Vagina (tissue), 2 donors: ENCODE measurements around the gene SPRYD3. TPM values are rescaled to one million over a fixed set of nuclear protein-coding genes. Genes with fewer than 3 reads are reported as not detected.

Experiments
- DNase-seq, 2 donors: peaks; one replicate each; pipeline ENCODE4 v3.0.0-alpha.2; 2017; ENCODE audit errors: extremely low spot score in 2 of 2
- H3K27ac ChIP-seq: fragments of 200-600 bp; sonication (generic); one replicate; pipeline ENCODE4 v1.5.1; 2019
- H3K27me3 ChIP-seq: fragments of 200-600 bp; sonication (generic); one replicate; pipeline ENCODE4 v1.5.1; 2019
- H3K36me3 ChIP-seq, 2 donors: fragments of 200-600 bp; sonication (generic); one replicate each; pipeline ENCODE4 v1.5.1; 2017 to 2019
- H3K4me1 ChIP-seq: fragments of 200-600 bp; sonication (generic); one replicate; pipeline ENCODE4 v1.5.1; 2019
- H3K4me3 ChIP-seq, 2 donors: fragments of 200-600 bp; sonication (generic); 1 replicate in 1 of 2; 2 replicates in 1 of 2; pipeline ENCODE4 v1.5.1; 2016 to 2019
- H3K9me3 ChIP-seq: fragments of 200-600 bp; sonication (generic); one replicate; pipeline ENCODE4 v1.5.1; 2019
- POLR2A ChIP-seq, 2 donors: fragments of 450-650 bp; IDR thresholded peaks; one replicate each; pipeline ENCODE4 v1.6.1; 2017; ENCODE audit warnings: antibody characterized with exemption in 2 of 2, mild to moderate bottlenecking in 2 of 2, moderate library complexity in 2 of 2
- POLR2AphosphoS5 ChIP-seq, 2 donors: sonication (generic); formaldehyde crosslinking; IDR thresholded peaks; one replicate each; pipeline ENCODE4 v1.9.0; 2017; ENCODE audit warnings: antibody characterized with exemption in 2 of 2, mild to moderate bottlenecking in 2 of 2, low read depth in 1 of 2; ENCODE audit not compliant: insufficient read depth in 1 of 2
- intact Hi-C: fragments of 100-400 bp; cut with DNase I; formaldehyde crosslinking; loops from one replicate; pipeline ENCODE4 v1.15.1; 2023
- total RNA-seq: library from RNA; depleted of rRNA; stranded (reverse); fragments of >200 nt; gene quantifications from one replicate; pipeline ENCODE4 v1.2.3, GENCODE V29; 2016
- TF ChIP-seq, protein P1 (sequence below), 3 experiments: fragments of 450-650 bp in 2 of 3; fragments of 200-600 bp in 1 of 3; sonication (generic) in 1 of 3; IDR thresholded peaks; one replicate each; pipeline ENCODE4 v1.5.1; 2017 to 2019; ENCODE audit warnings: antibody characterized with exemption in 3 of 3, mild to moderate bottlenecking in 2 of 3, moderate library complexity in 2 of 3

The SPRYD3 gene
- total RNA-seq, 1 donor from 2014 or later = 27.0 TPM

DNA sequence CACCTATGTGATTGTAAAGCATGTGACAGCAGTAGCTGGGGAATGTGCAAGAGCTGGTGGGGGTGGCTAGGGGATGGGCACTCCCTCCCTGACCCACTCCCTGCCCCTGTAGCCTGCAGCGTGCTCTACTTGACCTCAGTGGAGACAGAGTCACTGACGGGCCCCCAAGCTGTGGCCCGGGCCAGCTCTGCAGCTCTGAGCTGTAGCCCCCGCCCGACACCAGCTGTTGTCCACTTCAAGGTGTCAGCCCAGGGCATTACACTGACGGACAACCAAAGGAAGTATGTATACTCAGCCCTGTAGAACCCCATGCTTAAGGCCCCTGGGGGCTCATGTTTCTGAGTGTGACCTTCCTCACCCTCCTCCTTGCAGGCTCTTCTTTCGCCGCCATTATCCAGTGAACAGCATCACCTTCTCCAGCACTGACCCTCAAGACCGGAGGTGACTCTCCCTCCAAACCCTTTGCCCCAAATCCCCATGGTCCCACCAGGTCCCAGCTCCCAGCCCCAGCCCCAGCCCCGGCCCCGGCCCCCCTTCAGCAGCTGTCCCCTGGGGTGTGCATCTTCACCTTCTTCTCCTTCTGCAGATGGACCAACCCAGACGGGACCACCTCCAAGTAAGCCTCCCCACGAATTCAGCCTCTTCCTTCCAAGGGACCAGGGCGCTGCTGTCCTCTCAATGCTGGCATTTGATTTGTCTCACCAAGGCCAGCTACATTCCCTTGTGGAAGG is 16.0 kb downstream of the SPRYD3 start:
- Histone ChIP-seq H3K4me3 (no peak overlapping the region), H3K27ac (peak overlapping the region; percentile 80), H3K27me3 (no peaks in the 10 kb centered on the region), H3K36me3 (peaks cover 0 to 44% of the 10 kb centered on the region in 2 donors), H3K9me3 (no peaks in the 10 kb centered on the region), H3K4me1 (peaks cover 84% of the 10 kb centered on the region)
- no peak for DNase-seq
- TF ChIP-seq, protein P1, sequence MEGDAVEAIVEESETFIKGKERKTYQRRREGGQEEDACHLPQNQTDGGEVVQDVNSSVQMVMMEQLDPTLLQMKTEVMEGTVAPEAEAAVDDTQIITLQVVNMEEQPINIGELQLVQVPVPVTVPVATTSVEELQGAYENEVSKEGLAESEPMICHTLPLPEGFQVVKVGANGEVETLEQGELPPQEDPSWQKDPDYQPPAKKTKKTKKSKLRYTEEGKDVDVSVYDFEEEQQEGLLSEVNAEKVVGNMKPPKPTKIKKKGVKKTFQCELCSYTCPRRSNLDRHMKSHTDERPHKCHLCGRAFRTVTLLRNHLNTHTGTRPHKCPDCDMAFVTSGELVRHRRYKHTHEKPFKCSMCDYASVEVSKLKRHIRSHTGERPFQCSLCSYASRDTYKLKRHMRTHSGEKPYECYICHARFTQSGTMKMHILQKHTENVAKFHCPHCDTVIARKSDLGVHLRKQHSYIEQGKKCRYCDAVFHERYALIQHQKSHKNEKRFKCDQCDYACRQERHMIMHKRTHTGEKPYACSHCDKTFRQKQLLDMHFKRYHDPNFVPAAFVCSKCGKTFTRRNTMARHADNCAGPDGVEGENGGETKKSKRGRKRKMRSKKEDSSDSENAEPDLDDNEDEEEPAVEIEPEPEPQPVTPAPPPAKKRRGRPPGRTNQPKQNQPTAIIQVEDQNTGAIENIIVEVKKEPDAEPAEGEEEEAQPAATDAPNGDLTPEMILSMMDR (IDR thresholded peaks at IDR 0.05) = no peak
- TF ChIP-seq POLR2A (IDR thresholded peaks at IDR 0.05) (no peak), POLR2AphosphoS5 (IDR thresholded peaks at IDR 0.05; ENCODE audit: insufficient read depth in 1 of 2, low read depth in 1 of 2) (no peak)
- intact Hi-C loops = loop anchor here (10.0 kb wide), 1 partner anchor 132 kb away; no protein-coding TSS in a partner anchor

DNA sequence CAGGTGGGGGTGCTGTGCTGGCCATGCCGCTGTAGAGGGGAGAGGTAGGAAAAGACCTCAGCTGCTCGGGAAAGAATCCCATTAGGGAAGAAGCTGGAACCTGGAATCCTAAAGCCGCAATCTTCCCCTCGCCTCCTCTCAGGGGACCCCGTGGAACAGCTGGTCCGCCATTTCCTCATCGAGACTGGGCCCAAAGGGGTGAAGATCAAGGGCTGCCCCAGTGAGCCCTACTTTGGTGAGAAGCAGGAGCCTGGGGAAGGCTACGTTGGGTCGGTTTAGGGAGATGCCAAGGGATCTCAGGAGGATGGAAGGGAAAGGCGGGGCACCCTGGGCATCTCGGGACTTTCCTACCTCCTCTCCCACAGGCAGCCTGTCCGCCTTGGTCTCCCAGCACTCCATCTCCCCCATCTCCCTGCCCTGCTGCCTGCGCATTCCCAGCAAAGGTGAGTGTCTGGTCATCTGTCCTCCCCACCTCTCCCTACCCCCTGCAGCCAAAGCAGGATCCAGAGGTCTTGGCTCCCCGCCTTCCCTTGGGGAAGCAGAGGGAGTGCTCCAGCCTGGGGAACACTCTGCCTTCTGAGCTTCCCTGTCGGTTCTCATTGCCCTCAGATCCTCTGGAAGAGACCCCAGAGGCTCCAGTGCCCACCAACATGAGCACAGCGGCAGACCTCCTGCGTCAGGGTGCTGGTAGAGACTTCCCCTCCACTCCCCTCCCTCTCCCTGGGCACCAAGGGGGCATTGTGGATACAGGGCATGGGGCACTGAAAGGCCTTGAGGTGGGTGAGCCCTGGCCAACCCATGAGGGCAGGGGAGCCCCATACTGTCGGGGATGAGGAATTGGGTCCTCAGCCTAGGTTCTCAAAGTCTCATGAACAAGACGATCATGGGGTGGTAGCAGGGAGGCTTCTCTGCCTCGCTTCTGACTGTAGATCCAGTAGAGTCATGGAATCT is 16.9 kb downstream of the SPRYD3 start:
- no peak overlapping the region for H3K4me3 ChIP-seq
- intact Hi-C loops = loop anchor here (10.0 kb wide), 1 partner anchor 133 kb away; no protein-coding TSS in a partner anchor
- H3K36me3 ChIP-seq = peaks cover 0 to 51% of the 10 kb centered on the region in 2 donors
- H3K4me1 ChIP-seq = peaks cover 82% of the 10 kb centered on the region
- H3K27ac ChIP-seq = peak overlapping the region; percentile 80
- H3K9me3 ChIP-seq = no peaks in the 10 kb centered on the region
- H3K27me3 ChIP-seq = no peaks in the 10 kb centered on the region
- peak in 1 of 2 donors; percentile 39 for TF ChIP-seq POLR2AphosphoS5 (IDR thresholded peaks at IDR 0.05; ENCODE audit: insufficient read depth in 1 of 2, low read depth in 1 of 2)
- TF ChIP-seq, protein P1 (IDR thresholded peaks at IDR 0.05) = no peak
- no peak for TF ChIP-seq POLR2A (IDR thresholded peaks at IDR 0.05)
- no peak for DNase-seq

DNA sequence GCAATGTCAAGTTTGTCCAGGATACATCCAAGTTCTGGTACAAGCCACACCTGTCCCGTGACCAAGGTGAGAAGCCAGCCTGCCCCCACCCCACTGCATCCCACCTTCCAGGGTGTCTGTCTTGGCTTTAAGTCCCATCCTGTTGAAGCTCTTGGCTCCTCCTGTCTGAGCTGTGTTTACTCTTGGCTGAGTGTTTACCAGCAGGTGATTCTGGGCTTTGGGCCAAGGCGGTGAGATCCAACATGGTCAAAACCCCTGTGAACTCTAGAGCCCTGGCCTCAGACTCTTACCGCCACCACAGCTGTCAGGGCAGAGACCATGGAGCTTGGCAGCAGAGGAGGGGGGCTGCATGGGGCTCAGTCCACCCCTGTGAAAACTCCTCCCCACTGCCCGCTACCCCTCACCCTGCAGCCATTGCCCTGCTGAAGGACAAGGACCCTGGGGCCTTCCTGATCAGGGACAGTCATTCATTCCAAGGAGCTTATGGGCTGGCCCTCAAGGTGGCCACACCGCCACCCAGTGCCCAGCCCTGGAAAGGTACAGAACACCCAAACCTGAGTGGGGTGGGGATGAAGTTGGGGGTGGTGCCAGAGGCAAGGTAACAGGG is 17.7 kb downstream of the SPRYD3 start:
- H3K4me1 ChIP-seq = peaks cover 76% of the 10 kb centered on the region
- intact Hi-C loops = loop anchor here (10.0 kb wide), 1 partner anchor 133 kb away; no protein-coding TSS in a partner anchor
- no peak for DNase-seq

DNA sequence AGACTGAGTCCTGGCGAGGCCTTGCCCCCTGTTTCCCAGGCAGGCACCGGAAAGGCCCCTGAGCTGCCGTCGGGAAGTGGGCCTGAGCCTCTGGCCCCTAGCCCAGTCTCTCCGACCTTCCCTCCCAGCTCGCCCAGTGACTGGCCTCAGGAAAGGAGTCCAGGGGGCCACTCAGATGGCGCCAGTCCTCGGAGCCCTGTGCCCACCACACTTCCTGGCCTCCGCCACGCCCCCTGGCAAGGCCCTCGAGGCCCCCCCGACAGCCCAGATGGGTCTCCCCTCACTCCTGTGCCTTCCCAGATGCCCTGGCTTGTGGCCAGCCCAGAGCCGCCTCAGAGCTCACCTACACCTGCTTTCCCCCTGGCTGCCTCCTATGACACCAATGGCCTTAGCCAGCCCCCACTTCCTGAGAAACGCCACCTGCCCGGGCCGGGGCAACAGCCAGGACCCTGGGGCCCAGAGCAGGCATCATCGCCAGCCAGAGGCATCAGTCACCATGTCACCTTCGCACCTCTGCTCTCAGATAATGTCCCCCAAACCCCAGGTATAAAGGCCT is 18.4 kb downstream of the SPRYD3 start:
- Histone ChIP-seq H3K4me1 (peaks cover 69% of the 10 kb centered on the region), H3K9me3 (no peaks in the 10 kb centered on the region), H3K27ac (peak overlapping the region; percentile 80), H3K36me3 (peaks cover 0 to 65% of the 10 kb centered on the region in 2 donors), H3K27me3 (no peaks in the 10 kb centered on the region), H3K4me3 (no peak overlapping the region)
- TF ChIP-seq POLR2AphosphoS5 (IDR thresholded peaks at IDR 0.05; ENCODE audit: insufficient read depth in 1 of 2, low read depth in 1 of 2) (no peak), POLR2A (IDR thresholded peaks at IDR 0.05) (no peak)
- TF ChIP-seq, protein P1 (IDR thresholded peaks at IDR 0.05) = no peak
- no peak for DNase-seq
- intact Hi-C loops = loop anchor here (10.0 kb wide), 1 partner anchor 134 kb away; no protein-coding TSS in a partner anchor

More for the DNA sequence above, 17.7 kb downstream of the SPRYD3 start:
- TF ChIP-seq POLR2A (IDR thresholded peaks at IDR 0.05) (no peak), POLR2AphosphoS5 (IDR thresholded peaks at IDR 0.05; ENCODE audit: insufficient read depth in 1 of 2, low read depth in 1 of 2) (no peak)
- TF ChIP-seq, protein P1 (IDR thresholded peaks at IDR 0.05) = no peak
- Histone ChIP-seq H3K27ac (peak overlapping the region; percentile 80), H3K4me3 (no peak overlapping the region), H3K36me3 (peaks cover 0 to 58% of the 10 kb centered on the region in 2 donors), H3K9me3 (no peaks in the 10 kb centered on the region), H3K27me3 (no peaks in the 10 kb centered on the region)
